HG03460 (cell line): ENCODE data around the gene MYO7B.

Source experiments
- ATAC-seq: cut with Tn5 transposase; IDR thresholded peaks from one replicate; pipeline ENCODE4 v1.9.1; 2021; ENCODE audit not compliant: unreplicated experiment

The MYO7B gene

GRCh38 chr2:127535422-127535901, at the start of gene MYO7B:
MYO7B (plus strand) TSS chr2:127535683; CDS start chr2:127559723, 24,040 bp downstream.
- no peak for ATAC-seq

- no peak for ATAC-seq
Measured at GRCh38 chr2:127485694-127486071, 49.8 kb upstream of the MYO7B start.

GRCh38 chr2:127486247-127487058, 49.0 kb upstream of the MYO7B start:
- ATAC-seq = no peak

- no peak for ATAC-seq
Measured at GRCh38 chr2:127490283-127490682, 45.2 kb upstream of the MYO7B start.

- ATAC-seq = no peak
Measured at GRCh38 chr2:127498386-127498785, 37.1 kb upstream of the MYO7B start.

- ATAC-seq = no peak
Measured at GRCh38 chr2:127503491-127503890, 32.0 kb upstream of the MYO7B start.

- ATAC-seq = no peak
Measured at GRCh38 chr2:127504552-127505430, 30.7 kb upstream of the MYO7B start.

- ATAC-seq = no peak
Measured at GRCh38 chr2:127506510-127506909, 29.0 kb upstream of the MYO7B start.

GRCh38 chr2:127508023-127508630, 27.4 kb upstream of the MYO7B start:
- no peak for ATAC-seq

- ATAC-seq = no peak
Measured at GRCh38 chr2:127508631-127509034, 26.9 kb upstream of the MYO7B start.

GRCh38 chr2:127510073-127510472, 25.4 kb upstream of the MYO7B start:
- ATAC-seq = no peak

- ATAC-seq = no peak
Measured at GRCh38 chr2:127511090-127511695, 24.3 kb upstream of the MYO7B start.

GRCh38 chr2:127511917-127512316, 23.6 kb upstream of the MYO7B start:
- no peak for ATAC-seq

GRCh38 chr2:127512362-127512761, 23.1 kb upstream of the MYO7B start:
- ATAC-seq = no peak

- ATAC-seq = no peak
Measured at GRCh38 chr2:127514076-127514475, 21.4 kb upstream of the MYO7B start.

GRCh38 chr2:127514485-127514884, 21.0 kb upstream of the MYO7B start:
- ATAC-seq = no peak

- no peak for ATAC-seq
Measured at GRCh38 chr2:127515383-127515915, 20.0 kb upstream of the MYO7B start.

GRCh38 chr2:127516041-127516762, 19.3 kb upstream of the MYO7B start:
- no peak for ATAC-seq

- no peak for ATAC-seq
Measured at GRCh38 chr2:127517465-127517864, 18.0 kb upstream of the MYO7B start.

- no peak for ATAC-seq
Measured at GRCh38 chr2:127520424-127520823, 15.1 kb upstream of the MYO7B start.
